Bronchial epithelial cell (primary cell): ENCODE measurements around the gene ACAD9. TPM values are rescaled to one million over a fixed set of nuclear protein-coding genes. Genes with fewer than 3 reads are reported as not detected.

ENCODE experiments used
- DNase-seq: peaks from one replicate; pipeline ENCODE4 v3.0.0-alpha.2; 2010; ENCODE audit warnings: low read depth
- FAIRE-seq: peaks from 2 replicates; lab custom pipeline; 2011; peaks lifted over from hg19 to GRCh38; lab: Jason Lieb, UNC
- H3K27me3 ChIP-seq: 2 replicates; pipeline ENCODE4 v1.5.1; 2011; ENCODE audit warnings: low read length; ENCODE audit not compliant: control insufficient read depth, insufficient read depth
- H3K36me3 ChIP-seq: 2 replicates; pipeline ENCODE4 v1.5.1; 2011; ENCODE audit warnings: low read length; ENCODE audit not compliant: control insufficient read depth, insufficient read depth
- H3K4me3 ChIP-seq: 2 replicates; pipeline ENCODE4 v1.5.1; 2011; ENCODE audit warnings: mild to moderate bottlenecking, low read depth, low read length, control low read depth
- total RNA-seq: library from RNA; depleted of rRNA; stranded (reverse); fragments of >200 nt; gene quantifications from 2 replicates; pipeline ENCODE4 v1.2.1, GENCODE V29; 2014
- TF ChIP-seq, protein P1 (sequence below): IDR thresholded peaks from 2 replicates; pipeline ENCODE4 v1.5.1; 2011; ENCODE audit warnings: mild to moderate bottlenecking, moderate library complexity, low read length, control low read depth, inconsistent platforms; ENCODE audit not compliant: insufficient read depth, severe bottlenecking

Gene ACAD9
- total RNA-seq, 1 donor from 2014 or later = 24.7 TPM

- Histone ChIP-seq H3K4me3 (no peak overlapping the region), H3K36me3 (no peaks in the 10 kb centered on the region), H3K27me3 (no peaks in the 10 kb centered on the region)
- FAIRE-seq = no peak
- TF ChIP-seq, protein P1, sequence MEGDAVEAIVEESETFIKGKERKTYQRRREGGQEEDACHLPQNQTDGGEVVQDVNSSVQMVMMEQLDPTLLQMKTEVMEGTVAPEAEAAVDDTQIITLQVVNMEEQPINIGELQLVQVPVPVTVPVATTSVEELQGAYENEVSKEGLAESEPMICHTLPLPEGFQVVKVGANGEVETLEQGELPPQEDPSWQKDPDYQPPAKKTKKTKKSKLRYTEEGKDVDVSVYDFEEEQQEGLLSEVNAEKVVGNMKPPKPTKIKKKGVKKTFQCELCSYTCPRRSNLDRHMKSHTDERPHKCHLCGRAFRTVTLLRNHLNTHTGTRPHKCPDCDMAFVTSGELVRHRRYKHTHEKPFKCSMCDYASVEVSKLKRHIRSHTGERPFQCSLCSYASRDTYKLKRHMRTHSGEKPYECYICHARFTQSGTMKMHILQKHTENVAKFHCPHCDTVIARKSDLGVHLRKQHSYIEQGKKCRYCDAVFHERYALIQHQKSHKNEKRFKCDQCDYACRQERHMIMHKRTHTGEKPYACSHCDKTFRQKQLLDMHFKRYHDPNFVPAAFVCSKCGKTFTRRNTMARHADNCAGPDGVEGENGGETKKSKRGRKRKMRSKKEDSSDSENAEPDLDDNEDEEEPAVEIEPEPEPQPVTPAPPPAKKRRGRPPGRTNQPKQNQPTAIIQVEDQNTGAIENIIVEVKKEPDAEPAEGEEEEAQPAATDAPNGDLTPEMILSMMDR = no peak
- DNase-seq = no peak
Observed at GRCh38 chr3:128849911-128850455, 29.4 kb upstream of the ACAD9 start.

DNA sequence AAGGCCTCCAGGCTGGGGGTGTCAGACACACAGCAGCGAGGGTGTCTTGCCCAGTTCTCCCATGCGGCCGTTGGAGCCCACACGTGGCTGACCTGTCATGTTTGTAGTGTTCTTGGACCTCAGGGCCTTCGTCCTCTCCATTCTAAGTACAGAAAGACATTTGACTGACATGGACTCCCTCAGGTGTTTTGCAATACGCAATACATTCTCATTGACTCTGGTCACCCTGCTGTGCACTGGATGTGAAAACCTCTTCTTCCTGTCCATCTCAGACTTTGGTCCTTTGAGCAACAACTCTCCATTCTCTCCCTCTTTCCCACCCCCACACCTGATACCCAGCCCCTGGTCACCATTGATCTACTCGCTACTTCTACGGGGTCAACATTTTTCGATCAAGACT lies 28.9 kb upstream of the ACAD9 start:
- FAIRE-seq (no peak), DNase-seq (no peak)
- Histone ChIP-seq H3K36me3 (no peaks in the 10 kb centered on the region), H3K4me3 (no peak overlapping the region), H3K27me3 (no peaks in the 10 kb centered on the region)
- TF ChIP-seq, protein P1 = no peak

DNA sequence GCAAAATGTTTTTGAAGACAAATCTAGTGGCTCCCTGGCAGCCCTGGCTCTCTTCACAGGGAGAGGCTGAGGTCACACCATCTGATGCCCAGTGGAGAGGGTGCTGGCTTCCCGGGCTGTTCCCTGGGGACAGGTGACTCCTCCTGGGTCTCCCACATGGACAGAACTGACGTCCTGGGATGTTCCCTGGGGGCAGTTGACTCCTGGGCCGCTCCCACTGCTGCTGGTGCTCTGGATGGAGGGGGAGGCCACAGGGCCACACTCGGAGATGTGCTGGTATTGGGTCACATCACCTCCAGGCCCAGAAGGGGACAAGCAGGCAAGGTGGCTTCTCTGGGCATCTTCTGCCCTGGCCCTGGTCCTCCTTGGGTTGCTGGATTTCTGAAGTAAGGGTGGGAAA lies 27.8 kb upstream of the ACAD9 start:
- H3K4me3 ChIP-seq = no peak overlapping the region
- no peaks in the 10 kb centered on the region for H3K27me3 ChIP-seq
- no peaks in the 10 kb centered on the region for H3K36me3 ChIP-seq
- FAIRE-seq (no peak), DNase-seq (no peak)
- TF ChIP-seq, protein P1 = no peak

- no peaks in the 10 kb centered on the region for H3K27me3 ChIP-seq
- no peak for DNase-seq
- FAIRE-seq = no peak
- no peak overlapping the region for H3K4me3 ChIP-seq
- TF ChIP-seq, protein P1 = no peak
- H3K36me3 ChIP-seq = no peaks in the 10 kb centered on the region
Observed at GRCh38 chr3:128853826-128854225, 25.6 kb upstream of the ACAD9 start.

GRCh38 chr3:128854475-128854874 lies 24.9 kb upstream of the ACAD9 start:
- Histone ChIP-seq H3K27me3 (no peaks in the 10 kb centered on the region), H3K36me3 (no peaks in the 10 kb centered on the region), H3K4me3 (no peak overlapping the region)
- DNase-seq (no peak), FAIRE-seq (peak; percentile 40)
- TF ChIP-seq, protein P1 = no peak

GRCh38 chr3:128855569-128855968 lies 23.9 kb upstream of the ACAD9 start:
- no peak for FAIRE-seq
- TF ChIP-seq, protein P1 = no peak
- Histone ChIP-seq H3K36me3 (no peaks in the 10 kb centered on the region), H3K4me3 (no peak overlapping the region), H3K27me3 (no peaks in the 10 kb centered on the region)
- no peak for DNase-seq
